Measurements from ENCODE around the gene FCSK.
A peak's percentile ranks its signal among the peaks of the same experiment; 100 is the strongest.
"Not testable (repeated sequence)": the region's sequence is repeated elsewhere in the genome, so short reads cannot be mapped to it uniquely, and the experiment has no call there.

FCSK gene
- 33.5 to 40.1 reads per million in 2 donors for total RNA-seq

DNA sequence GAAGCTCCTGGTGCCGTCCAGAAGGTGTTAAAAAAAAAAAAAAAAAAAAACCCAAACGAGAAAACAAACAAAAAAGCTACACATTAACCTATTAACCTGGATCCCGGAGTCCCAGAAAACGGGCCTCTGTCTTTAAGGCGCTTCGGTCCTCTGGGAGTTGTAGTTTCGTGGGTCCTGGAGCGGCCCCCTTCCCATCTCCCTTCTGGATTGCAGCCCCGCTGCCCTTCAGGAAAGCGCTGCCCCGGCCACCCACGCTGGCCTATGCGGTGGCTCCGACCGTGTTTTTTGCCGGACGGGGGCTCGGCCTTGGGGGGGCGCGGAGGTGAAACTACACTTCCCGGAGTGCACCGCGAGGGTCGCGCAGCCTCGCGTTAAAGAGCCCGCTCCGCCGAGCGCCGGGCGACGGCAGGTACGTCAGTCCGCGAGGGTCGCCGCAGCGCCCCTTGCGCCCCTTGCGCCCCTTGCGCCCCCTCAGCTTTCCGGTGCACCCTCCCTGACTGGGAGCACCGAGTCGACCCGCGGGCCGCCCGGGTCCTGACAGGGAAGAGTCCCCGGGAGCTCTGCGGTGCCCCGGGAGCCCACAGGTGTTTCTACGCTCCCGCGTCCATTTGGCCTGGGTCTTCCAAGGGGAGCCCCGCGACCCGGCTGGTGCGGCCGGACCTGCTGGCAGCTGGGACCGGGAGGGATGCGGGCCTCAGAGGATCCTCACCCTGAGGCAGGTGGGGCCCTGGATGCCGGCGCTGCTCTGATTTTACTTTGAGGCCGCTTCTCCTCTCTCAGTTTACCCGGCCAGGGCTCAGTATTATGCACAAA is at the start of gene FCSK:
Gene FCSK, plus strand, starts transcription at position 374 of the 813 bp plus-strand sequence. CDS start 8,596 bp downstream, outside the sequence.
- peak; percentile 58 for DNase-seq

- not testable (repeated sequence) for DNase-seq
Measured at GRCh38 chr16:70406104-70406503, 48.3 kb upstream of the FCSK start.

DNA sequence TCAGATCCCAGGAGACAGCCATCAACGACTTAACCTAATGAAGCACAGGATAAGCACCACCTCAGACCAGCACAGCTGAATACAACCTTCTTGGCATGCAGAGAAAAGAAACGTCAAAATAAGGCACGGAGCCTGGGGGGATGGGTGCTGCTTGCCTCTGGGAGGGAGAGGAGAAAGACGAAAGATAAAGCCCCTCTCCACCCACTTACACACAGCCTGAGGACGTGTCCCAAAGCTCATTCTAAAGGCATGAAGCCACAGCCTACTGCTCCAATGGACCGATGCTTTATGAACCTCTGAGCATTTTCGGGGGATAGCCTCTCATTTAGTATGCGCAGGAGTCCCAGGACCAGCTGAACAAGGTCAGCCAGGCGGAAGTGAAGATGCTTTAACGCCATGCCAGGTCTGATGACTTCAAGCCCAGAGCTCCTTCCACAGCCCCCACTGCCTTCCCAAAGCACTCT is 46.6 kb upstream of the FCSK start:
- no peak for DNase-seq

DNA sequence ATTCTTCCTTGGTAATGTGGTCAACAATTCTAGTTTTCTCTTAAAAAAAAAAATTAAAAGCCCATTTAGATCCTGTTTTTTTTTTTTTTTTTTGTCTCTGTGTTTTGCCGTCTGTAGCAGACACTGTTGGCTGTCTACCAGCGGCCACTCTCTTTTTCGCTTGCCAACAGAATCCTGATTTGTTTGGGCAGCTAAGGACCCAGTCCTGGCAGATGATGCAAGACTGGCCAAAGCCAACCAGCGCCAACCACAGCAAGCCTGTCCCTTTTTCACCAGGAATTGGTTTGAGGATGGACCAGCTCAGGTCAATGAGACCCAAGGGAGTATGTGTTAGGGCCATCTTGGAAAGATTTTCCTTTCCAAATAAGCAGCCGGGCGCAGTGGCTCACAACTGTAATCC is 43.7 kb upstream of the FCSK start:
- no peak for DNase-seq

DNA sequence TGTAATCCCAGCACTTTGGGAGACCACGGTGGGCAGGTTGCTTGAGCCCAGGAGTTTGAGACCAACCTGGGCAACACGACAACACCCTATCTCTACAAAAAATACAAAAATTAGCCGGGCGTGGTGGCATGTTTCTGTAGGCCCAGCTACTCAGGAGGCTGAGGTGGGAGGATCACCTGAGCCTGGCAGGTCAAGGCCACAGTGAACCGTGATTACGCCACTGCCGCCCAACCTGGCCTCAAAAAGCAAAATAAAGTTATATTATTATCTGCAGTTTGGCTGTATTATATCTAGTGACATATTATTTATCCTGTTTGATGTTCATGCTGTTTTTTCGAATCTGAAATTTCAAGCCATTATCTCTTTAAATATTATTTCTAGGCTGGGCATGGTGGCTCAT is 42.0 kb upstream of the FCSK start:
- DNase-seq, result no peak

GRCh38 chr16:70413572-70413971 is 40.8 kb upstream of the FCSK start:
- DNase-seq, result not testable (repeated sequence)

DNA sequence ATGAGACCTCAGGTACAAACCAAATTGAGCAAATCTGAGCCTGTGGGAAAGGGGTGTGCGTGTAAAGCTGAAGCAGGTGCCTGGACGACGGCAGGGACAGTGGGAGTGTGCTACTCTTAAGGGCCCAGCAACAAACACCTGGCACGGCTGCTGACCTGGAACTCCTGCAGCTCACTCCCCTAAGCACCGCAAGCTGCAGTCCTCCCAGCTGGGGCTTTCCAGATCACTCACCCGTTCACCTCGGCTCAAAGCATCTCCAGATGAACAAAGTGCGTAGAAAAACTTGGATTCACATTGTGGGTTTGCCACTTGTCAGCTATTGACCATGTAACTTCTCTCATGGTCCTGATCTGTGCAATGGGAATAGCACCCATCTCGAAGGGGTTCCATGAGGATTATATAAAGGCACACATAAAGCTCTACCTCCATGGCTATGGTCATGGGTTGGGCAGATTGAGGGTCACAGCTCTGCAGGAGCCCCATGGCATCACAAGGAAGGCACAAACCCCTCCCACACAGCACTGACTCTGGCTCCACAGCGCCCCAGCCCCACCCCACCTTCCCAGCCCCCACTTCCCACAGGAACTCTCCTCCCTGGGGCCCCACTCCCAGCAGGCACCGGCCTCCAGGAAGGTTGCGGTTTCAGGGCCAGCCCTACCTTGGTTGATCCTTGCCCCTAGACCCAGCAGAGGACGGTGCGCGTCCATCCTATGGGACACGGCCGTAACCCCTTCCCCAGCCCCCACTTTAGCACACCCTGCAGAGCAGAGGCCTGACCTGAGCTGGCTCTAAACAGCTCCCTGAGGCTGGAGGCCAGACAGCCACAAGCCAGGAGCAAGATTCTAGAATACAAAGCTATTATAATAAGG is 37.4 kb upstream of the FCSK start:
- DNase-seq, result no peak

- no peak for DNase-seq
Measured at GRCh38 chr16:70417661-70418060, 36.7 kb upstream of the FCSK start.

DNA sequence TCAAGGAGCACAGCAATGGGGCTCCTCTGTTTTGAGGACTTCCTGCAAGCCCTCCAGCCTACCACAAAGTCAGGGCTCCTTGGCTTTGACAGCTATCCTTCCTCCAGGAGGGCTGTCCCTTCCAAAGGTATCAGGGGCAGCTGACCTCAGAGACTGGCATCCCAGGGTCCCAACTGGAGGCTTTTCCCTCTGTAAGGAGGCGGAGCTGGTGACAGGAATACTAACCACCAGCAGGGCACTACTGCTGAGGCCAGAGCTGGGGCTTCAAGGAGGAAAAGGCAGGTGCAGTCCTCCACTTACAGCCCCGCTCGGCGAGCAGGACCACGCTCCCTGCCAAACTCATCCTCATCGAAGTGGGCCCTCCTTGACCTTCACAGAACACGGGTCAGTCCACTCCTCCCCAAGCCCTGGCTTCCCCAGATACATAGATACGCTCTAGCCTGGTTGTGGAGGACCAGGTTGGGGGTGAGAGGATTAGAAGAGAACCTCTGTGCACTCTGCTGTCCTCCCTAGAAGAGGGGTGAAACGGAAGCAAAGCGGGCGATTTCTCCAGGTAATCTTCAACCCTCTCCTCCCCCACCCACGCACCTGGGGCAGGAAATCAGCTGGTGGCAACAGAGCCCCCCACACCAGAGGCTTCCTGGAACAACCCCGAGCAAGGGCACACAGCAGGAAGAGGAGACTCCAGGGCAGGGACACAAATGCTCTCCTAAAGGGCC is 36.0 kb upstream of the FCSK start:
- no peak for DNase-seq

DNA sequence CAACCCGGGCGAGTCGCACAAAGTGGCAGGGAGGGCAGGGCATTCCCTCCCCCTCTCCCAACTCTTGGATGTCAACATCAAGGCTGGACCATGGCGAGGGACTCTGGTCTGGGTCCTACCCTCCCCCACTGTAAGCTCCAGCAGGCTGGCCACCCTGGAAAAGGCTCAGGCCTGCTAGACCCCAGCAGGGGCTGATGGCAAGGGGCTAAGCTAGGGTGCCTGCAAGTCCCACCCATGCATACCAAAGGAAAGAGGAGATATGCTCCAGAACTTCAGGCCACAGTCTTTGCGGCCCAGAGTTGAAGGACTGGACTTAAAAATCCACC is 35.4 kb upstream of the FCSK start:
- no peak for DNase-seq

DNA sequence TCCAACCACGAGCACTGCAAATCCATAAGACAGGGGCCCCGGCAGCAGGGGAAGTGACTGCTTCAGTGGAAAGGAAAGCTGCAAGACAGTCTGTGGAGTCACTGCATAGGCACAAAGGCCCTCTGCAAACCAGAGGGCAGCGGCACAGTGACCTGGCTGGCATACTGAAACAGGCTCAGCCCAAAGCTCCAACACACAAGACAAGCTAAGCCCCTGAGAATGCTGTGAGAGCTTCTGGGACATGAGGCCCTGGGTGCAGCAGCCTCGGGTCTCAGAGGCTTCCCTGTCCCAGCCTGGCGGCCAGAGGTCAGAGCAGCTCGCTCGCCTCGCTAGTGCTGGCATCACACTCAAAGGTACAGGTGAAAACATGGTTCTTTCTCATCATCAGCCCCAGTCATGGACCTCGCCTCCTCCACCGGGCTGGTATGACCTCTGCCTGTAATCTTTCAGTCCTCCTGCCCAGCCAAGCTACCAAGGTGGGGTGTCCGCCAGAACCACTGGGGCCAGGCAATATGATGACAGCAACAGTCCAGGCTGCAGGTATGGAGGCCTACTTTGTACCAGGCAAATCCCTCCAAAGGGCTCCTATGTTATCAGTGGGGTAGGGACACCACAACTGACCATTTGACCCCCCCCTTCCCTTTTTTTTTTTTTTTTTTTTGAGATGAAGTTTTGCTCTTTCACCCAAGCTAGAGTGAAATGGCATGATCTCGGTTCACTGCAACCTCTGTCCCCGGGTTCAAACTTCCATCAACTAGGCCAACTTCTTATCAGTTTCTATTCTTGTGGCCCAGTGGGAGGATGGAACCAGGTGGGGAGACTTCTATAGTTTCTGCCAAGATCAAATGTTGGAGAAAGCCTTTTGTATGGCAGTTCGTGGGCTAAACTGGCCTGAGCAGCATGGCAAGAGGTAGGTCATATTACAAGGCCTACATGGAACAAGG is 34.7 kb upstream of the FCSK start:
- no peak for DNase-seq

DNA sequence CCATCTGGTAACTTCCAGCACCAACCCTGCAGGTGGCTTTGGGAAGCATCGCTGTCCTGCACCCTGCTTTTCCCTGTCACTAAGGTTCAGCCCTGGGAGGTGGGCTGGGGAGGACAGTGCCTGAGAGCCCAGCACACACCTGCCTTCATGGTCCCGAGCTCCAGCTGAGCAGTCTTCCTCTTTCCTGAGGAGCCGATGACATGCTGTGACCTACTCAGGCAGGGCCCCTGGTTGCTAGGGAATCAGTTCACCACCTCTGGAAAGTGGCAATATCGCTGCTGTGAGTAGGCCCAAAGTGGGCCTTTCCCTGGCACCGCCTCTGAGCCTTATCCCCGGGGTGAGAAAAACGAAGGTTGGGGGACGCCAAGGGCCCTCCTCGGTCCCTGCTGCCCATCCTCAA is 33.4 kb upstream of the FCSK start:
- no peak for DNase-seq

- DNase-seq, result no peak
Measured at GRCh38 chr16:70421473-70422311, 32.7 kb upstream of the FCSK start.

GRCh38 chr16:70422543-70422942 is 31.9 kb upstream of the FCSK start:
- no peak for DNase-seq

- DNase-seq, result no peak
Measured at GRCh38 chr16:70427786-70428177, 26.6 kb upstream of the FCSK start.

GRCh38 chr16:70428178-70428998 is 26.0 kb upstream of the FCSK start:
- no peak for DNase-seq

GRCh38 chr16:70429888-70430666 is 24.3 kb upstream of the FCSK start:
- no peak for DNase-seq

GRCh38 chr16:70430667-70431536 is 23.5 kb upstream of the FCSK start:
- peak; percentile 47 for DNase-seq
